HS-27A (cell line): ENCODE measurements around the gene CTNNA3.

ENCODE experiments used
- DNase-seq: peaks from one replicate; pipeline ENCODE4 v3.0.0-alpha.2; 2012; ENCODE audit warnings: low read depth, missing footprints

CTNNA3 gene

GRCh38 chr10:66805612-66806011 is 890.4 kb downstream of the CTNNA3 start:
- DNase-seq, result no peak

- no peak for DNase-seq
Measured at GRCh38 chr10:66804962-66805361, 891.0 kb downstream of the CTNNA3 start.

- DNase-seq, result no peak
Measured at GRCh38 chr10:66803174-66803573, 892.8 kb downstream of the CTNNA3 start.

- DNase-seq, result no peak
Measured at GRCh38 chr10:66799474-66799873, 896.5 kb downstream of the CTNNA3 start.

- no peak for DNase-seq
Measured at GRCh38 chr10:66795866-66796265, 900.1 kb downstream of the CTNNA3 start.

- DNase-seq, result no peak
Measured at GRCh38 chr10:66792441-66792840, 903.6 kb downstream of the CTNNA3 start.

GRCh38 chr10:66788178-66788987 is 907.6 kb downstream of the CTNNA3 start:
- no peak for DNase-seq

GRCh38 chr10:66786709-66787108 is 909.3 kb downstream of the CTNNA3 start:
- no peak for DNase-seq

GRCh38 chr10:66784770-66785169 is 911.2 kb downstream of the CTNNA3 start:
- no peak for DNase-seq

- no peak for DNase-seq
Measured at GRCh38 chr10:66783316-66783715, 912.7 kb downstream of the CTNNA3 start.

- no peak for DNase-seq
Measured at GRCh38 chr10:66782776-66783175, 913.2 kb downstream of the CTNNA3 start.

GRCh38 chr10:66782144-66782543 is 913.9 kb downstream of the CTNNA3 start:
- no peak for DNase-seq

- DNase-seq, result no peak
Measured at GRCh38 chr10:66780796-66781195, 915.2 kb downstream of the CTNNA3 start.

- no peak for DNase-seq
Measured at GRCh38 chr10:66778351-66778750, 917.6 kb downstream of the CTNNA3 start.

GRCh38 chr10:66777665-66778064 is 918.3 kb downstream of the CTNNA3 start:
- DNase-seq, result no peak

- no peak for DNase-seq
Measured at GRCh38 chr10:66773472-66773817, 922.5 kb downstream of the CTNNA3 start.

- DNase-seq, result no peak
Measured at GRCh38 chr10:66772548-66773471, 923.2 kb downstream of the CTNNA3 start.

GRCh38 chr10:66767707-66768106 is 928.3 kb downstream of the CTNNA3 start:
- DNase-seq, result no peak

- DNase-seq, result no peak
Measured at GRCh38 chr10:66762218-66762729, 933.7 kb downstream of the CTNNA3 start.

GRCh38 chr10:66760941-66761340 is 935.1 kb downstream of the CTNNA3 start:
- DNase-seq, result no peak

- DNase-seq, result no peak
Measured at GRCh38 chr10:66755474-66755873, 940.5 kb downstream of the CTNNA3 start.

GRCh38 chr10:66752714-66753113 is 943.3 kb downstream of the CTNNA3 start:
- DNase-seq, result no peak

- DNase-seq, result no peak
Measured at GRCh38 chr10:66748217-66748616, 947.8 kb downstream of the CTNNA3 start.
